GM10266 (cell line): ENCODE data around the gene FAM151B.
"Not testable (repeated sequence)": the region's sequence is repeated elsewhere in the genome, so short reads cannot be mapped to it uniquely, and the experiment has no call there.

Experiments used
- DNase-seq: peaks from one replicate; pipeline ENCODE4 v3.0.0; 2012; ENCODE audit errors: extremely low spot score
- CTCF ChIP-seq: IDR thresholded peaks from 2 replicates; pipeline ENCODE4 v1.5.1; 2012; ENCODE audit warnings: mild to moderate bottlenecking, low read depth; ENCODE audit not compliant: control insufficient read depth, insufficient read depth; ENCODE audit errors: missing control alignments

The FAM151B gene

GRCh38 chr5:80466669-80467485 is 21.0 kb upstream of the FAM151B start:
- DNase-seq: no peak
- TF ChIP-seq CTCF: no peak

GRCh38 chr5:80468131-80468530 is 19.8 kb upstream of the FAM151B start:
- no peak for DNase-seq

GRCh38 chr5:80470631-80471030 is 17.3 kb upstream of the FAM151B start:
- DNase-seq: not testable (repeated sequence)

More at GRCh38 chr5:80468131-80468530, 19.8 kb upstream of the FAM151B start:
- no peak for TF ChIP-seq CTCF

DNA sequence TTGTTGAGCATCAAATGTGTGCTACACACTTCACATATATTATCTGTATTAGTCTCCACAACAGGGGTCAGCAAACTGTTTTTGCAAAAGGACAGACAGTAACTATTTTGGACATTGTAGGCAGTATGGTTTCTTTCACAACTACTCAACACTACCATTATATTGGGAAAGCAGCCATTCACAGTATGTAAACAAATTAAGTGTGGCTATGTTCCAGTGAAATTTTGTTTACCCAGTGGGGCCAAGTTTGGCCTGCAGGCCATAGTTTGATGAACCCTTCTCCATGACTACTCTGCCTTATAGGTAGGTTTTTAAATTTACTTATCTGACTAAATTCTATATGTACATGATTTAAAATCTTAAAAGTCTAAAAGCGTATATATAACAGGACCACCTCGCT is 13.0 kb upstream of the FAM151B start:
- no peak for DNase-seq
- no peak for TF ChIP-seq CTCF

GRCh38 chr5:80479713-80480112 is 8.2 kb upstream of the FAM151B start:
- no peak for DNase-seq
- no peak for TF ChIP-seq CTCF

DNA sequence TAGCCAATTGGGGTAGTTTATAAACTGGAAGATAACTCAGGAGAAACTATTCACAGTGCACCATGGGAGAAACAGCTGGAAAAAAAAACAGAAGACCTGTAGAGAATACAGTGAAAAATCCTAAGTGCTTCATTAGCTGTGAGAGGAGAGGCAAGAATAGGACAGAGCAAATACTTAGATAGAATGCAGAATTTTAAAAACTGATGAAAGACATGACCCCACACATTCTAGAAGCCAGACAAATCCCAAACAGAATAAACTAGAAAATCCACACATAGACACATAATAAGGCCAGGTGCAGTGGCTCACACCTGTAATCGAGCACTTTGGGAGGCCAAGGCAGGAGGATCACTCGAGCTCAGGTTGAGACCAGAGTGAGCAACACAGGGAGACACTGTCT is 7.5 kb upstream of the FAM151B start:
- TF ChIP-seq CTCF: no peak
- DNase-seq: no peak

DNA sequence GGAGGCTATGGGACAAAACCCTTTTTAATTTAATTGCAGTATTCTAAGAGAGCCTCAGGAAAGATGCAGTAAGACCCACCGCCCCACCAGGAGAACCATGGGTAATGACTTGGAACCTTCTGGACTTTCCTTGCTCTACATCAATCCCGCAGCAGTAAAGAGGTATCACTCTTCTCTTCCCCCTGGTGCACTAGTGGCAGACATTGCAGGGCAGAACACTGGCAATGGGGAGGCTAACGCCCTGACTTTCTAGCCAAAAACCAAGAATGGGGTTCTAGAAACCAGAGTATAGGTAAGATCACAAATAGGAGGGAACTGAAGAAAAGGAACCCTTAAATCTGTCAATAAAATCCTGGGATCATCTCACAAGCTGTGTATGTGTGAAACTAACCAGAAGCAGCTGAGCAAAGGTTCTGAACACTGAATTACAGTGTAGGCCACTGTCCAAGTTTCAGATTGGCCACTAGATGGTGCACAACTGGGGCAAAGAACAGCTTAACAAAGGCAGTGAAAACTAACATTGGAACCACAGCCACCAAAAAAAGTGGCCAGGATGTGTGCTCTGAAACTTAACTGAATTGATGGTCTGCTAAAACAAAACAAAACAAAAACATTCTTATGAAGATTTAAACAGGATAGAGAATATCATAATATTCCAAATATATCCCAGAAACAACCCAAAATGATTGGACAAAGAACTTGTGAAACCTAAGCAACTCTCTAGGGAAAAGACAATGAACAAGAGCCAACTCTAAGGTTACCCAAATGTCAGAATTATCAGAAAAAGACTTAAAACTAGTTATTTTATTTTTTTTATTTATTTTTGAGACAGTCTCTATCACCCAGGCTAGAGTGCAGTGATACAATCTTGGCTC is 6.6 kb upstream of the FAM151B start:
- TF ChIP-seq CTCF: peak; percentile 62
- DNase-seq: peak; percentile 53
